IMR-90 (cell line): ENCODE results near the gene MRC2. TPM values are rescaled to one million over a fixed set of nuclear protein-coding genes. Genes with fewer than 3 reads are reported as not detected.

Experiments
- ATAC-seq: fragments of 200-7000 bp; cut with Tn5 transposase; 2 replicates; pipeline ENCODE4 v1.9.1; 2020; ENCODE audit warnings: low read depth, mild to moderate bottlenecking, moderate library complexity
- BruUV-seq: library from RNA; stranded (reverse); fragments of 400-500 nt; replicated peaks from 2 replicates; lab custom pipeline; 2021; lab: Mats Ljungman, UMichigan
- CTCF ChIA-PET: fragments of 300-600 bp; formaldehyde crosslinking; extraction: SDS; loops from one replicate; lab custom pipeline; 2021; ENCODE audit warnings: antibody characterized with exemption; lab: Yijun Ruan, JAX
- POLR2A ChIA-PET: fragments of 300-600 bp; sonication (Branson Sonifier 250); formaldehyde crosslinking; loops from one replicate; lab custom pipeline; 2022; ENCODE audit warnings: antibody characterized with exemption; ENCODE audit not compliant: unreplicated experiment; lab: Charles Lee
- DNase-seq: peaks from one replicate; pipeline ENCODE4 v3.0.0; 2013
- H2AFZ ChIP-seq: replicated peaks from 2 replicates; pipeline ENCODE3; 2013; ENCODE audit warnings: low read length, mild to moderate bottlenecking; ENCODE audit not compliant: poor library complexity
- H2AK5ac ChIP-seq: 2 replicates; pipeline ENCODE4 v1.6.1; 2013; ENCODE audit warnings: low read depth, low read length, inconsistent platforms
- H2AK9ac ChIP-seq: replicated peaks from 2 replicates; pipeline ENCODE3; 2013; ENCODE audit warnings: mild to moderate bottlenecking, low read depth, low read length, moderate library complexity; ENCODE audit not compliant: poor library complexity
- H2BK120ac ChIP-seq: 2 replicates; pipeline ENCODE4 v1.6.1; 2013; ENCODE audit warnings: low read depth, low read length, inconsistent platforms
- H2BK15ac ChIP-seq: 3 replicates; pipeline ENCODE4 v1.6.1; 2013; ENCODE audit warnings: low read depth, low read length, inconsistent platforms
- H2BK20ac ChIP-seq: 2 replicates; pipeline ENCODE4 v1.6.1; 2013; ENCODE audit warnings: low read depth, mild to moderate bottlenecking, inconsistent platforms, low read length, moderate library complexity
- H2BK5ac ChIP-seq: 2 replicates; pipeline ENCODE4 v1.6.1; 2013; ENCODE audit warnings: mild to moderate bottlenecking, low read depth, low read length, inconsistent platforms; ENCODE audit not compliant: poor library complexity, severe bottlenecking
- H3K14ac ChIP-seq: replicated peaks from 2 replicates; pipeline ENCODE4 v1.6.1; 2013; ENCODE audit warnings: low read depth, low read length, inconsistent platforms
- H3K18ac ChIP-seq: 2 replicates; pipeline ENCODE4 v1.6.1; 2013; ENCODE audit warnings: low read depth, low read length, control low read depth
- H3K23ac ChIP-seq: 2 replicates; pipeline ENCODE4 v1.6.1; 2013; ENCODE audit warnings: low read depth, low read length, inconsistent platforms
- H3K27ac ChIP-seq: 2 replicates; pipeline ENCODE4 v1.5.1; 2013; ENCODE audit warnings: mild to moderate bottlenecking, control low read depth, low read length; ENCODE audit not compliant: insufficient read depth
- H3K27me3 ChIP-seq: 2 replicates; pipeline ENCODE4 v1.6.1; 2013; ENCODE audit warnings: low read length; ENCODE audit not compliant: control insufficient read depth, insufficient read depth
- H3K36me3 ChIP-seq: 2 replicates; pipeline ENCODE4 v1.6.1; 2013; ENCODE audit warnings: low read length, mixed read lengths; ENCODE audit not compliant: control insufficient read depth, insufficient read depth
- H3K4ac ChIP-seq: 2 replicates; pipeline ENCODE4 v1.6.1; 2013; ENCODE audit warnings: low read depth, low read length, inconsistent platforms
- H3K4me1 ChIP-seq: 2 replicates; pipeline ENCODE4 v1.6.1; 2013; ENCODE audit warnings: low read length, mixed read lengths; ENCODE audit not compliant: control insufficient read depth, insufficient read depth
- H3K4me2 ChIP-seq: 2 replicates; pipeline ENCODE4 v1.6.1; 2013; ENCODE audit warnings: low read depth, mild to moderate bottlenecking, control low read depth, low read length, moderate library complexity
- H3K4me3 ChIP-seq: 2 replicates; pipeline ENCODE4 v1.5.1; 2013; ENCODE audit warnings: low read depth, mild to moderate bottlenecking, control low read depth, low read length, moderate library complexity; ENCODE audit not compliant: insufficient read depth
- H3K56ac ChIP-seq: 2 replicates; pipeline ENCODE4 v1.6.1; 2013; ENCODE audit warnings: low read length, inconsistent platforms; ENCODE audit not compliant: insufficient read depth; ENCODE audit errors: extremely low read depth
- H3K79me1 ChIP-seq, 2 experiments: 2 replicates each; pipeline ENCODE4 v1.6.1; 2013; ENCODE audit warnings: low read length in 2 of 2, inconsistent platforms in 1 of 2, low read depth in 1 of 2
- H3K9ac ChIP-seq: 2 replicates; pipeline ENCODE4 v1.6.1; 2013; ENCODE audit warnings: low read depth, low read length, control low read depth
- H3K9me1 ChIP-seq: 2 replicates; pipeline ENCODE4 v1.6.1; 2013; ENCODE audit warnings: low read length, inconsistent platforms; ENCODE audit not compliant: insufficient read depth
- H3K9me3 ChIP-seq: 2 replicates; pipeline ENCODE4 v1.6.1; 2013; ENCODE audit warnings: low read length; ENCODE audit not compliant: control insufficient read depth, insufficient read depth
- H4K20me1 ChIP-seq: 2 replicates; pipeline ENCODE4 v1.6.1; 2013; ENCODE audit warnings: low read length, inconsistent platforms; ENCODE audit not compliant: insufficient read depth
- H4K5ac ChIP-seq: 2 replicates; pipeline ENCODE4 v1.6.1; 2013; ENCODE audit warnings: mild to moderate bottlenecking, low read depth, low read length, control low read depth
- H4K8ac ChIP-seq, 2 experiments: 2 replicates each; pipeline ENCODE4 v1.6.1; 2013; ENCODE audit warnings: low read depth in 2 of 2, low read length in 2 of 2, control low read depth in 1 of 2, inconsistent platforms in 1 of 2
- H4K91ac ChIP-seq: 2 replicates; pipeline ENCODE4 v1.6.1; 2013; ENCODE audit warnings: low read depth, low read length, inconsistent platforms; ENCODE audit not compliant: insufficient read depth
- BHLHE40 ChIP-seq: fragments of 150-350 bp; IDR thresholded peaks from 2 replicates; pipeline ENCODE4 v1.6.1; 2016; ENCODE audit warnings: mild to moderate bottlenecking, low read depth, low read length
- CHD1 ChIP-seq: IDR thresholded peaks from 2 replicates; pipeline ENCODE4 v1.6.1; 2012; ENCODE audit warnings: low read depth, low read length, improper control_type of control experiment
- CTCF ChIP-seq: conservative IDR thresholded peaks from 2 replicates; pipeline ENCODE4 v1.5.1; 2012; ENCODE audit warnings: mild to moderate bottlenecking, low read depth, low read length, improper control_type of control experiment
- FOS ChIP-seq: fragments of 150-350 bp; IDR thresholded peaks from 2 replicates; pipeline ENCODE4 v1.6.1; 2016; ENCODE audit warnings: low read depth, low read length
- MAFK ChIP-seq: IDR thresholded peaks from 2 replicates; pipeline ENCODE4 v1.6.1; 2012; ENCODE audit warnings: low read depth, low read length, improper control_type of control experiment
- MXI1 ChIP-seq: IDR thresholded peaks from 2 replicates; pipeline ENCODE4 v1.6.1; 2012; ENCODE audit warnings: low read depth, mild to moderate bottlenecking, low read length, moderate library complexity, borderline replicate concordance
- NFE2L2 ChIP-seq: fragments of 150-350 bp; IDR thresholded peaks from 2 replicates; pipeline ENCODE4 v1.6.1; 2016; ENCODE audit warnings: low read depth, mild to moderate bottlenecking, low read length
- POLR2A ChIP-seq: IDR thresholded peaks from 2 replicates; pipeline ENCODE4 v1.6.1; 2012; ENCODE audit warnings: mild to moderate bottlenecking, low read depth, low read length
- RCOR1 ChIP-seq: IDR thresholded peaks from 2 replicates; pipeline ENCODE4 v1.6.1; 2012; ENCODE audit warnings: mild to moderate bottlenecking, low read length, improper control_type of control experiment; ENCODE audit not compliant: insufficient replicate concordance
- RFX5 ChIP-seq: IDR thresholded peaks from 2 replicates; pipeline ENCODE4 v1.8.0; 2012; ENCODE audit warnings: low read depth, mild to moderate bottlenecking, low read length, moderate library complexity
- WGBS, 2 experiments: methylation state at CpG; one replicate each; pipeline versions ENCODE4 v1.1.5 to v1.1.7; 2013; ENCODE audit warnings: missing lambda C conversion rate in 2 of 2; ENCODE audit not compliant: insufficient read length in 1 of 2; ENCODE audit errors: extremely low coverage in 2 of 2; 5-methylcytosine and 5-hydroxymethylcytosine counted together
- dilution Hi-C: fragments of 300-500 bp; cut with HindIII; formaldehyde crosslinking; loops from one replicate; pipeline ENCODE4 v1.14.3; 2018; ENCODE audit warnings: low sequenced_read_pairs; ENCODE audit not compliant: unreplicated experiment
- in situ Hi-C: fragments of 300-500 bp; cut with MboI; formaldehyde crosslinking; loops from 3 replicates; pipeline ENCODE4 v1.14.3; 2019; ENCODE audit warnings: low sequenced_read_pairs, inconsistent platforms, mixed read lengths
- intact Hi-C: fragments of 100-400 bp; cut with micrococcal nuclease; formaldehyde crosslinking; loops from 2 replicates; pipeline ENCODE4 v1.10.0; 2022
- polyA plus RNA-seq, 3 experiments: library from polyadenylated mRNA; depleted of rRNA; stranded (reverse); fragments of >200 nt; gene quantifications; 2 replicates each; pipeline ENCODE4 v1.2.3, GENCODE V29; 2012; ENCODE audit warnings: low replicate concordance in 1 of 3
- total RNA-seq: library from RNA; depleted of rRNA; stranded (reverse); fragments of >200 nt; gene quantifications from 2 replicates; pipeline ENCODE4 v1.2.3, GENCODE V29; 2012

The MRC2 gene
- total and polyA plus RNA-seq, 2 of the 4 experiments (the other 2 are of a cell fraction): 39.3 to 137 TPM

DNA sequence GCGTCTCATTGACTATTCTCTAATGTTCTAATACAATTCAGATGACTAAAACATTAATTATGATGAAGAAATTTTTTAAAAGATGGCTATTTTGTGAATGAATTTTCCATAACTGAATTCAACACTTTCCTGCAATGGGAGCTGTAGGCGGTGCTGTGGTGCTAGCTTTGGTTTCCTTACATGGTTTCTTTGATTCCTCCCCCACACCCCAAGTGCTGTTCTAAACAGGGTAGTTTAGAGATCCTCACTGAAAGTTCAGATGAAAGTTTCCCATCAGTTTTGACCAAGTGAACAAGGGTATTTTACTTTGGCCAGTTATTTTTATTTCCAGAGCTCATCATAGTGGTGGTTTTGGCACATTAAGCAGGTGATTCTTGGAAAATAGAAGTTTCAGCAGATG, 26.0 kb upstream of the MRC2 start:
- no peak for TF ChIP-seq MAFK
- TF ChIP-seq RFX5: no peak
- no peak for TF ChIP-seq POLR2A
- TF ChIP-seq BHLHE40: no peak
- TF ChIP-seq CHD1: no peak
- no peak for TF ChIP-seq NFE2L2
- TF ChIP-seq MXI1: no peak
- no peak for TF ChIP-seq CTCF
- TF ChIP-seq RCOR1: no peak
- no peak for TF ChIP-seq FOS
- no peak overlapping the region for H2AK5ac ChIP-seq
- no peak overlapping the region for H3K4ac ChIP-seq
- dilution Hi-C loops: no loop called here
- H3K27me3 ChIP-seq: no peaks in the 10 kb centered on the region
- H3K14ac ChIP-seq: no peak overlapping the region
- H2BK15ac ChIP-seq: no peak overlapping the region
- H2BK20ac ChIP-seq: no peak overlapping the region
- H3K79me1 ChIP-seq: peaks cover 26 to 38% of the 10 kb centered on the region in 2 experiments
- ChIA-PET POLR2A (no interaction called here), CTCF (no interaction called here)
- H3K9me1 ChIP-seq: peaks cover 8% of the 10 kb centered on the region
- no peaks in the 10 kb centered on the region for H3K4me1 ChIP-seq
- intact Hi-C loops: no loop called here
- DNase-seq (no peak), ATAC-seq (0 out of 2 replicates have a peak, but pooled peaks have one; percentile 29)
- H2BK120ac ChIP-seq: no peak overlapping the region
- H4K20me1 ChIP-seq: peaks cover 4% of the 10 kb centered on the region; the same call in 1 of the 2 replicates
- in situ Hi-C loops: no loop called here
- no peak overlapping the region for H3K23ac ChIP-seq
- H2AFZ ChIP-seq: no peak overlapping the region
- no CpG with 5 or more reads among the region's 2 CpGs for WGBS, 2 experiments
- no peak overlapping the region for H4K91ac ChIP-seq
- no peak overlapping the region for H4K8ac ChIP-seq
- no peak overlapping the region for H3K56ac ChIP-seq
- no peak overlapping the region for H4K5ac ChIP-seq
- H3K36me3 ChIP-seq: peaks cover 42% of the 10 kb centered on the region
- H3K9ac ChIP-seq: no peak overlapping the region
- BruUV-seq: no TSS peak
- no peak overlapping the region for H3K4me2 ChIP-seq
- no peak overlapping the region for H2BK5ac ChIP-seq
- H3K27ac ChIP-seq: no peak overlapping the region
- H3K4me3 ChIP-seq: no peak overlapping the region
- no peak overlapping the region for H3K18ac ChIP-seq
- no peaks in the 10 kb centered on the region for H3K9me3 ChIP-seq
- no peak overlapping the region for H2AK9ac ChIP-seq
